GM12878 (cell line): ENCODE measurements around the gene NEK7. TPM values are rescaled to one million over a fixed set of nuclear protein-coding genes. Genes with fewer than 3 reads are reported as not detected.

Source experiments
- ATAC-seq: fragments of 200-7000 bp; cut with Tn5 transposase; 3 replicates; pipeline ENCODE4 v1.9.1; 2020; ENCODE audit warnings: mild to moderate bottlenecking, moderate library complexity
- BruUV-seq: library from RNA; stranded (reverse); fragments of 400-500 nt; replicated peaks from 2 replicates; lab custom pipeline; 2021; lab: Mats Ljungman, UMichigan
- CTCF ChIA-PET: fragments of 300-600 bp; sonication (Branson Sonifier 250); formaldehyde crosslinking; extraction: SDS; loops from one replicate; lab custom pipeline; 2021; ENCODE audit warnings: inconsistent platforms; lab: Yijun Ruan, JAX
- POLR2A ChIA-PET: fragments of 350-600 bp; formaldehyde crosslinking; extraction: SDS; loops from one replicate; lab custom pipeline; 2021; ENCODE audit warnings: inconsistent platforms; lab: Charles Lee
- RAD21 ChIA-PET: fragments of 300-600 bp; sonication (Branson Sonifier 250); formaldehyde crosslinking; loops from one replicate; lab custom pipeline; 2023; ENCODE audit warnings: antibody characterized with exemption; ENCODE audit not compliant: unreplicated experiment; lab: Charles Lee
- SMC1A ChIA-PET: fragments of 300-600 bp; sonication (Branson Sonifier 250); formaldehyde crosslinking; loops from one replicate; lab custom pipeline; 2023; ENCODE audit not compliant: unreplicated experiment, uncharacterized antibody; lab: Charles Lee
- DNase-seq: peaks from one replicate; pipeline ENCODE4 v3.0.0-alpha.2; 2011; ENCODE audit warnings: low read depth, low spot score
- FAIRE-seq: peaks from 3 replicates; lab custom pipeline; 2011; peaks lifted over from hg19 to GRCh38; lab: Jason Lieb, UNC
- H2AFZ ChIP-seq: 2 replicates; pipeline ENCODE4 v1.6.0; 2011; ENCODE audit warnings: low read depth, low read length, control low read depth; ENCODE audit not compliant: control insufficient read depth
- H3K27ac ChIP-seq: 2 replicates; pipeline ENCODE4 v1.5.1; 2011; ENCODE audit warnings: control low read depth; ENCODE audit not compliant: control insufficient read depth, insufficient read depth
- H3K27me3 ChIP-seq, 2 experiments: replicated peaks in 1 of 2; 2 replicates each; pipeline versions ENCODE4 v1.6.0 to v1.6.1; 2011; ENCODE audit warnings: low read length in 1 of 2; ENCODE audit not compliant: control insufficient read depth in 2 of 2, insufficient read depth in 2 of 2
- H3K36me3 ChIP-seq, 2 experiments: 2 replicates each; pipeline ENCODE4 v1.5.1; 2011; ENCODE audit warnings: low read length in 1 of 2; ENCODE audit not compliant: control insufficient read depth in 2 of 2, insufficient read depth in 2 of 2
- H3K4me1 ChIP-seq: 2 replicates; pipeline ENCODE4 v1.6.1; 2011; ENCODE audit warnings: mild to moderate bottlenecking, low read length, moderate library complexity, mixed read lengths; ENCODE audit not compliant: control insufficient read depth, insufficient read depth
- H3K4me2 ChIP-seq: 2 replicates; pipeline ENCODE4 v1.6.0; 2011; ENCODE audit warnings: control low read depth; ENCODE audit not compliant: control insufficient read depth, insufficient read depth
- H3K4me3 ChIP-seq: fragments of 200-600 bp; sonication (generic); 2 replicates; pipeline ENCODE4 v1.5.1; 2016
- H3K79me2 ChIP-seq: 2 replicates; pipeline ENCODE4 v1.6.0; 2011; ENCODE audit warnings: low read length; ENCODE audit not compliant: control insufficient read depth, insufficient read depth
- H3K9ac ChIP-seq: 2 replicates; pipeline ENCODE4 v1.8.0; 2011; ENCODE audit warnings: low read length, control low read depth, mixed read lengths; ENCODE audit not compliant: control insufficient read depth, insufficient read depth
- H3K9me3 ChIP-seq: replicated peaks from 3 replicates; pipeline ENCODE4 v1.5.1; 2011; ENCODE audit warnings: mild to moderate bottlenecking, low read length; ENCODE audit not compliant: control insufficient read depth, insufficient read depth
- H4K20me1 ChIP-seq: 2 replicates; pipeline ENCODE4 v1.6.0; 2011; ENCODE audit not compliant: control insufficient read depth, insufficient read depth
- CEBPB ChIP-seq, 2 experiments: fragments of 150-350 bp in 1 of 2; IDR thresholded peaks; 2 replicates each; pipeline ENCODE4 v1.6.1; 2012 to 2014; ENCODE audit warnings: low read depth in 2 of 2, low read length in 2 of 2, borderline replicate concordance in 1 of 2, inconsistent platforms in 1 of 2
- CREB1 ChIP-seq: IDR thresholded peaks from 2 replicates; pipeline ENCODE4 v1.6.1; 2012; ENCODE audit warnings: low read depth, mild to moderate bottlenecking, inconsistent platforms
- EGR1 ChIP-seq, 2 experiments: IDR thresholded peaks; 1 replicate in 1 of 2; 2 replicates in 1 of 2; pipeline ENCODE4 v1.6.1; 2011 to 2012; ENCODE audit warnings: low read depth in 2 of 2, low read length in 2 of 2, borderline replicate concordance in 1 of 2, mild to moderate bottlenecking in 1 of 2, moderate library complexity in 1 of 2
- ETV6 ChIP-seq, 2 experiments: fragments of 450-650 bp in 1 of 2; IDR thresholded peaks in 1 of 2; conservative IDR thresholded peaks in 1 of 2; 2 replicates each; pipeline ENCODE4 v1.6.1; 2014; ENCODE audit warnings: antibody characterized with exemption in 1 of 2, borderline replicate concordance in 1 of 2, low read depth in 1 of 2, mild to moderate bottlenecking in 1 of 2, moderate library complexity in 1 of 2
- FOXK2 ChIP-seq: fragments of 450-650 bp; IDR thresholded peaks from 2 replicates; pipeline ENCODE4 v1.6.1; 2017; ENCODE audit warnings: mild to moderate bottlenecking, moderate library complexity
- GATAD2B ChIP-seq: fragments of 450-650 bp; conservative IDR thresholded peaks from 2 replicates; pipeline ENCODE4 v1.6.1; 2017; ENCODE audit warnings: low read depth, mild to moderate bottlenecking, moderate library complexity
- HCFC1 ChIP-seq: fragments of 150-350 bp; IDR thresholded peaks from 2 replicates; pipeline ENCODE4 v1.6.1; 2014; ENCODE audit warnings: low read length
- IRF4 ChIP-seq: IDR thresholded peaks from 2 replicates; pipeline ENCODE4 v1.6.1; 2011; ENCODE audit warnings: low read depth, low read length
- JUNB ChIP-seq: IDR thresholded peaks from 2 replicates; pipeline ENCODE4 v1.6.1; 2016; ENCODE audit warnings: antibody characterized with exemption, mild to moderate bottlenecking
- RELA ChIP-seq: fragments of 450-650 bp; IDR thresholded peaks from 2 replicates; pipeline ENCODE4 v1.8.0; 2014; ENCODE audit warnings: borderline replicate concordance; ENCODE audit not compliant: partially characterized antibody
- SIX5 ChIP-seq: IDR thresholded peaks from 2 replicates; pipeline ENCODE4 v1.6.1; 2011; ENCODE audit warnings: mild to moderate bottlenecking, low read depth, low read length, moderate library complexity; ENCODE audit not compliant: severe bottlenecking
- SREBF2 ChIP-seq: IDR thresholded peaks from 2 replicates; pipeline ENCODE4 v1.6.1; 2012; ENCODE audit warnings: mild to moderate bottlenecking, low read length
- TCF7 ChIP-seq: IDR thresholded peaks from 2 replicates; pipeline ENCODE4 v1.6.1; 2014; ENCODE audit warnings: antibody characterized with exemption, borderline replicate concordance
- WGBS: methylation state at CpG from one replicate; pipeline ENCODE4 v1.1.6; 2016; ENCODE audit warnings: low lambda C conversion rate; ENCODE audit not compliant: insufficient replicate concordance, insufficient coverage; ENCODE audit errors: missing lambda C conversion rate; 5-methylcytosine and 5-hydroxymethylcytosine counted together
- in situ Hi-C: fragments of 300-500 bp; cut with MboI; formaldehyde crosslinking; loops from 9 replicates; pipeline ENCODE4 v1.14.3; 2018; ENCODE audit warnings: mixed read lengths
- intact Hi-C: fragments of 100-400 bp; cut with micrococcal nuclease; formaldehyde crosslinking; loops from one replicate; pipeline ENCODE4 v1.14.2; 2022; ENCODE audit not compliant: unreplicated experiment
- polyA plus RNA-seq, 11 experiments: library from polyadenylated mRNA; depleted of rRNA in 4 of 11; unstranded in 6 of 11; stranded (reverse) in 5 of 11; fragments of >200 nt; fragmentation: Nextera tagmentation in 4 of 11; fragmentation: Illumina TruSeq in 1 of 11; extraction: Ambion mirVana in 4 of 11; extraction: Trizol in 1 of 11; gene quantifications; 1 replicate in 1 of 11; 2 replicates in 10 of 11; pipeline versions ENCODE4 v1.2.1 to v1.2.3, GENCODE V29; 2011 to 2016; ENCODE audit warnings: inconsistent platforms in 2 of 11, missing spikeins in 2 of 11, low read depth in 1 of 11
- total RNA-seq, 4 experiments: library from RNA; depleted of rRNA in 3 of 4; stranded (reverse); fragments of >200 nt in 3 of 4; fragmentation: Illumina TruSeq in 1 of 4; extraction: Trizol in 1 of 4; gene quantifications; 2 replicates each; pipeline versions ENCODE4 v1.2.1 to v1.2.3, GENCODE V29; 2013 to 2021
- TF ChIP-seq, protein P1 (sequence below): IDR thresholded peaks from 2 replicates; pipeline ENCODE4 v1.6.1; 2012; ENCODE audit warnings: improper control_type of control experiment, low read depth, low read length; ENCODE audit not compliant: insufficient replicate concordance
- TF ChIP-seq, protein P2 (sequence below): fragments of 450-650 bp; IDR thresholded peaks from 2 replicates; pipeline ENCODE4 v1.6.1; 2017; ENCODE audit warnings: mild to moderate bottlenecking, low read depth, inconsistent platforms; ENCODE audit not compliant: poor library complexity, severe bottlenecking

Gene NEK7
- total and polyA plus RNA-seq, 10 of the 15 experiments (the other 5 are each of a cell fraction or from before 2014, with no cell fraction given) = 9.4 to 77.7 (median 24.0) TPM

DNA sequence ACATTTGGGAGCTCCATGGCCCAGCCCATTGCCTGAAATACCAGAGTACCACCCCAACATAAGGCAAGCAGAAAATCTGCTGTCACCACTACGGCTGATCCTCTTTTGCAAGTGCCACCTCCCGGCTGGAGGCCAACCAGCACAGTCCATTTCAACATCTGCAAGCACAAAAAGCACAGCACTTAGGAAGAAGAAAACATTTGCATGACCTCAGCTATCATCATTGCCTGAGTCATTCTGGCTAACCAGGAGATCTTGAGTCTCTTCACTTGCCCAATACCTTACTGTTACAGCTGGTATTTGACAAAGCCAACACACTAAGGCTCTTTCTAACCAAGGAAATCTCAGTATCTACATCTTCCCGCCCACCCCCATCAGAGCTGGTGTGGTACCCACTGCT, 55.9 kb downstream of the NEK7 start:
- Histone ChIP-seq H3K79me2 (no peaks in the 10 kb centered on the region; the same call in none of the 2 replicates), H3K36me3 (peaks cover 0 to 8% of the 10 kb centered on the region in 2 experiments; a peak in 2 of 4 replicates), H3K4me2 (no peak overlapping the region), H3K9ac (no peak overlapping the region), H3K4me1 (no peaks in the 10 kb centered on the region), H4K20me1 (no peaks in the 10 kb centered on the region), H3K27ac (no peak overlapping the region), H3K9me3 (peaks cover 17% of the 10 kb centered on the region; the same call in 2 of the 3 replicates), H3K4me3 (no peak overlapping the region), H2AFZ (no peak overlapping the region), H3K27me3 (no peaks in the 10 kb centered on the region)
- DNase-seq (no peak), ATAC-seq (no peak), FAIRE-seq (no peak)
- 97% methylated on average over 3 of the region's 3 CpGs for WGBS
- ChIA-PET SMC1A (no interaction called here), POLR2A (no interaction called here), CTCF (interaction anchor here (0.7 kb wide), 1 partner anchor 314 kb away, joined by 4 read pairs; no protein-coding TSS in a partner anchor), RAD21 (no interaction called here)
- intact Hi-C loops (no loop called here), in situ Hi-C loops (no loop called here)
- TF ChIP-seq, protein P1, sequence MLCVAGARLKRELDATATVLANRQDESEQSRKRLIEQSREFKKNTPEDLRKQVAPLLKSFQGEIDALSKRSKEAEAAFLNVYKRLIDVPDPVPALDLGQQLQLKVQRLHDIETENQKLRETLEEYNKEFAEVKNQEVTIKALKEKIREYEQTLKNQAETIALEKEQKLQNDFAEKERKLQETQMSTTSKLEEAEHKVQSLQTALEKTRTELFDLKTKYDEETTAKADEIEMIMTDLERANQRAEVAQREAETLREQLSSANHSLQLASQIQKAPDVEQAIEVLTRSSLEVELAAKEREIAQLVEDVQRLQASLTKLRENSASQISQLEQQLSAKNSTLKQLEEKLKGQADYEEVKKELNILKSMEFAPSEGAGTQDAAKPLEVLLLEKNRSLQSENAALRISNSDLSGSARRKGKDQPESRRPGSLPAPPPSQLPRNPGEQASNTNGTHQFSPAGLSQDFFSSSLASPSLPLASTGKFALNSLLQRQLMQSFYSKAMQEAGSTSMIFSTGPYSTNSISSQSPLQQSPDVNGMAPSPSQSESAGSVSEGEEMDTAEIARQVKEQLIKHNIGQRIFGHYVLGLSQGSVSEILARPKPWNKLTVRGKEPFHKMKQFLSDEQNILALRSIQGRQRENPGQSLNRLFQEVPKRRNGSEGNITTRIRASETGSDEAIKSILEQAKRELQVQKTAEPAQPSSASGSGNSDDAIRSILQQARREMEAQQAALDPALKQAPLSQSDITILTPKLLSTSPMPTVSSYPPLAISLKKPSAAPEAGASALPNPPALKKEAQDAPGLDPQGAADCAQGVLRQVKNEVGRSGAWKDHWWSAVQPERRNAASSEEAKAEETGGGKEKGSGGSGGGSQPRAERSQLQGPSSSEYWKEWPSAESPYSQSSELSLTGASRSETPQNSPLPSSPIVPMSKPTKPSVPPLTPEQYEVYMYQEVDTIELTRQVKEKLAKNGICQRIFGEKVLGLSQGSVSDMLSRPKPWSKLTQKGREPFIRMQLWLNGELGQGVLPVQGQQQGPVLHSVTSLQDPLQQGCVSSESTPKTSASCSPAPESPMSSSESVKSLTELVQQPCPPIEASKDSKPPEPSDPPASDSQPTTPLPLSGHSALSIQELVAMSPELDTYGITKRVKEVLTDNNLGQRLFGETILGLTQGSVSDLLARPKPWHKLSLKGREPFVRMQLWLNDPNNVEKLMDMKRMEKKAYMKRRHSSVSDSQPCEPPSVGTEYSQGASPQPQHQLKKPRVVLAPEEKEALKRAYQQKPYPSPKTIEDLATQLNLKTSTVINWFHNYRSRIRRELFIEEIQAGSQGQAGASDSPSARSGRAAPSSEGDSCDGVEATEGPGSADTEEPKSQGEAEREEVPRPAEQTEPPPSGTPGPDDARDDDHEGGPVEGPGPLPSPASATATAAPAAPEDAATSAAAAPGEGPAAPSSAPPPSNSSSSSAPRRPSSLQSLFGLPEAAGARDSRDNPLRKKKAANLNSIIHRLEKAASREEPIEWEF = no peak
- no peak for TF ChIP-seq GATAD2B
- no peak for TF ChIP-seq CEBPB (IDR thresholded peaks at IDR 0.05; ENCODE audit: borderline replicate concordance in 1 of 2, low read depth in 2 of 2, low read length in 2 of 2)
- TF ChIP-seq CREB1 = no peak
- no peak for TF ChIP-seq EGR1 (IDR thresholded peaks at IDR 0.05; ENCODE audit: borderline replicate concordance in 1 of 2, low read depth in 2 of 2, low read length in 2 of 2)
- no peak for TF ChIP-seq FOXK2
- no peak for TF ChIP-seq SREBF2
- TF ChIP-seq IRF4 = no peak
- TF ChIP-seq ETV6 (conservative IDR thresholded peaks at IDR 0.05 in 1 of 2, IDR thresholded peaks at IDR 0.05 in 1 of 2; ENCODE audit: borderline replicate concordance in 1 of 2, low read depth in 1 of 2) = no peak
- no peak for TF ChIP-seq TCF7
- no peak for TF ChIP-seq RELA
- TF ChIP-seq SIX5 = no peak
- no peak for TF ChIP-seq JUNB
- TF ChIP-seq HCFC1 = no peak
- TF ChIP-seq, protein P2, sequence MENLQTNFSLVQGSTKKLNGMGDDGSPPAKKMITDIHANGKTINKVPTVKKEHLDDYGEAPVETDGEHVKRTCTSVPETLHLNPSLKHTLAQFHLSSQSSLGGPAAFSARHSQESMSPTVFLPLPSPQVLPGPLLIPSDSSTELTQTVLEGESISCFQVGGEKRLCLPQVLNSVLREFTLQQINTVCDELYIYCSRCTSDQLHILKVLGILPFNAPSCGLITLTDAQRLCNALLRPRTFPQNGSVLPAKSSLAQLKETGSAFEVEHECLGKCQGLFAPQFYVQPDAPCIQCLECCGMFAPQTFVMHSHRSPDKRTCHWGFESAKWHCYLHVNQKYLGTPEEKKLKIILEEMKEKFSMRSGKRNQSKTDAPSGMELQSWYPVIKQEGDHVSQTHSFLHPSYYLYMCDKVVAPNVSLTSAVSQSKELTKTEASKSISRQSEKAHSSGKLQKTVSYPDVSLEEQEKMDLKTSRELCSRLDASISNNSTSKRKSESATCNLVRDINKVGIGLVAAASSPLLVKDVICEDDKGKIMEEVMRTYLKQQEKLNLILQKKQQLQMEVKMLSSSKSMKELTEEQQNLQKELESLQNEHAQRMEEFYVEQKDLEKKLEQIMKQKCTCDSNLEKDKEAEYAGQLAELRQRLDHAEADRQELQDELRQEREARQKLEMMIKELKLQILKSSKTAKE = no peak
- no TSS peak for BruUV-seq
